B cell (primary cell): Measurements from ENCODE around the gene INTS14. TPM values are rescaled to one million over a fixed set of nuclear protein-coding genes. Genes with fewer than 3 reads are reported as not detected.

ENCODE experiments used
- ATAC-seq: fragments of 200-7000 bp; cut with Tn5 transposase; one replicate; pipeline ENCODE4 v1.10.0; 2021; ENCODE audit warnings: low read depth, mild to moderate bottlenecking, moderate number of reproducible peaks, moderate library complexity
- CTCF ChIA-PET: fragments of 350-600 bp; sonication (Branson Sonifier 250); formaldehyde crosslinking; loops from one replicate; lab custom pipeline; 2021; ENCODE audit warnings: antibody characterized with exemption, inconsistent platforms; lab: Charles Lee
- POLR2A ChIA-PET: fragments of 350-600 bp; sonication (Branson Sonifier 250); formaldehyde crosslinking; loops from one replicate; lab custom pipeline; 2021; ENCODE audit warnings: antibody characterized with exemption; lab: Charles Lee
- DNase-seq: peaks from one replicate; pipeline ENCODE4 v3.0.0; 2013
- H2AFZ ChIP-seq: 2 replicates; pipeline ENCODE4 v1.6.1; 2012; ENCODE audit warnings: mild to moderate bottlenecking, low read depth, low read length; ENCODE audit not compliant: insufficient read depth, poor library complexity, severe bottlenecking
- H3K27ac ChIP-seq, 2 donors: 1 replicate in 1 of 2; 2 replicates in 1 of 2; pipeline ENCODE4 v1.5.1; 2012 to 2013; ENCODE audit warnings: low read length in 2 of 2, mild to moderate bottlenecking in 2 of 2, moderate library complexity in 1 of 2
- H3K27me3 ChIP-seq, 4 experiments: fragments of 200-600 bp in 1 of 4; sonication (generic) in 1 of 4; replicated peaks in 1 of 4; 1 replicate in 2 of 4; 2 replicates in 2 of 4; pipeline versions ENCODE4 v1.6.1 to v1.7.0; 2013 to 2016; ENCODE audit warnings: low read length in 3 of 4, mild to moderate bottlenecking in 2 of 4, mixed read lengths in 1 of 4, moderate library complexity in 1 of 4; ENCODE audit not compliant: insufficient read depth in 4 of 4, control insufficient read depth in 3 of 4; ENCODE audit errors: control extremely low read depth in 1 of 4
- H3K36me3 ChIP-seq, 2 experiments: replicated peaks in 1 of 2; 1 replicate in 1 of 2; 2 replicates in 1 of 2; pipeline versions ENCODE4 v1.6.1 to v1.7.1; 2013; ENCODE audit warnings: low read length in 1 of 2; ENCODE audit not compliant: insufficient read depth in 2 of 2, control insufficient read depth in 1 of 2; ENCODE audit errors: control extremely low read depth in 1 of 2, extremely low read depth in 1 of 2
- H3K4me1 ChIP-seq, 2 donors: fragments of 200-600 bp in 1 of 2; sonication (generic) in 1 of 2; 1 replicate in 1 of 2; 2 replicates in 1 of 2; pipeline versions ENCODE4 v1.5.1 to v1.6.1; 2013 to 2017; ENCODE audit warnings: low read length in 2 of 2; ENCODE audit not compliant: control insufficient read depth in 2 of 2, insufficient read depth in 2 of 2
- H3K4me2 ChIP-seq: replicated peaks from 2 replicates; pipeline ENCODE3; 2012; ENCODE audit warnings: mild to moderate bottlenecking, low read depth, low read length; ENCODE audit not compliant: poor library complexity, severe bottlenecking
- H3K4me3 ChIP-seq, 5 experiments: fragments of 200-600 bp in 1 of 5; sonication (generic) in 1 of 5; 1 replicate in 3 of 5; 2 replicates in 2 of 5; pipeline versions ENCODE4 v1.5.1 to v1.7.0; 2011 to 2016; ENCODE audit warnings: low read length in 4 of 5, mild to moderate bottlenecking in 4 of 5, low read depth in 2 of 5, control low read depth in 1 of 5, moderate library complexity in 1 of 5; ENCODE audit not compliant: insufficient read depth in 1 of 5; ENCODE audit errors: control extremely low read depth in 1 of 5, extremely low read depth in 1 of 5
- H3K79me2 ChIP-seq: fragments of 200-600 bp; sonication (generic); one replicate; pipeline ENCODE4 v1.6.0; 2016; ENCODE audit warnings: low read length; ENCODE audit not compliant: control insufficient read depth, insufficient read depth
- H3K9ac ChIP-seq: fragments of 200-600 bp; sonication (generic); 2 replicates; pipeline ENCODE4 v1.6.1; 2017; ENCODE audit warnings: mild to moderate bottlenecking, low read length, moderate library complexity
- H3K9me3 ChIP-seq, 3 donors: one replicate each; pipeline versions ENCODE4 v1.6.1 to v1.7.1; 2013; ENCODE audit warnings: low read length in 2 of 3; ENCODE audit not compliant: control insufficient read depth in 2 of 3, insufficient read depth in 1 of 3; ENCODE audit errors: control extremely low read depth in 1 of 3
- H4K20me1 ChIP-seq: 2 replicates; pipeline ENCODE4 v1.6.0; 2012; ENCODE audit warnings: mild to moderate bottlenecking, low read length; ENCODE audit not compliant: insufficient read depth, control insufficient read depth, poor library complexity, severe bottlenecking
- H3K27ac Mint-ChIP-seq: one replicate; pipeline ENCODE4 v1.8.0; 2021; ENCODE audit warnings: mixed read lengths
- H3K27me3 Mint-ChIP-seq: one replicate; pipeline ENCODE4 v1.8.0; 2021; ENCODE audit warnings: mixed read lengths
- H3K4me1 Mint-ChIP-seq: one replicate; pipeline ENCODE4 v1.8.0; 2021; ENCODE audit warnings: mixed read lengths
- H3K4me3 Mint-ChIP-seq: one replicate; pipeline ENCODE4 v1.8.0; 2021; ENCODE audit warnings: mixed read lengths
- H3K9me3 Mint-ChIP-seq: one replicate; pipeline ENCODE4 v1.8.0; 2022; ENCODE audit warnings: mixed read lengths; ENCODE audit not compliant: insufficient read depth
- EZH2 ChIP-seq: IDR thresholded peaks from 2 replicates; pipeline ENCODE4 v1.6.1; 2012; ENCODE audit warnings: borderline replicate concordance, low read depth, mild to moderate bottlenecking, moderate library complexity, low read length; ENCODE audit not compliant: insufficient read depth, poor library complexity, severe bottlenecking
- WGBS: methylation state at CpG from one replicate; pipeline ENCODE4 v1.1.5; 2013; ENCODE audit warnings: missing lambda C conversion rate; ENCODE audit not compliant: insufficient coverage; 5-methylcytosine and 5-hydroxymethylcytosine counted together
- intact Hi-C: fragments of 100-400 bp; cut with micrococcal nuclease; formaldehyde crosslinking; loops from one replicate; pipeline ENCODE4 v1.10.0; 2022
- polyA plus RNA-seq: library from polyadenylated mRNA; depleted of rRNA; stranded (reverse); fragments of >200 nt; gene quantifications from 2 replicates; pipeline ENCODE4 v1.2.3, GENCODE V29; 2012
- total RNA-seq, 2 donors: library from RNA; stranded (reverse); fragments of 120-200 nt in 1 of 2; gene quantifications; 1 replicate in 1 of 2; 2 replicates in 1 of 2; pipeline versions ENCODE4 v1.2.3 to v1.2.4, GENCODE V29; 2013 to 2022
- TF ChIP-seq, protein P1 (sequence below): fragments of 200-600 bp; IDR thresholded peaks from one replicate; pipeline ENCODE4 v1.8.0; 2022; ENCODE audit warnings: antibody characterized with exemption, mild to moderate bottlenecking

The INTS14 gene
- total and polyA plus RNA-seq, 2 donors (not counting 1 experiment from before 2014, with no cell fraction given) = 19.3 to 39.0 TPM

DNA sequence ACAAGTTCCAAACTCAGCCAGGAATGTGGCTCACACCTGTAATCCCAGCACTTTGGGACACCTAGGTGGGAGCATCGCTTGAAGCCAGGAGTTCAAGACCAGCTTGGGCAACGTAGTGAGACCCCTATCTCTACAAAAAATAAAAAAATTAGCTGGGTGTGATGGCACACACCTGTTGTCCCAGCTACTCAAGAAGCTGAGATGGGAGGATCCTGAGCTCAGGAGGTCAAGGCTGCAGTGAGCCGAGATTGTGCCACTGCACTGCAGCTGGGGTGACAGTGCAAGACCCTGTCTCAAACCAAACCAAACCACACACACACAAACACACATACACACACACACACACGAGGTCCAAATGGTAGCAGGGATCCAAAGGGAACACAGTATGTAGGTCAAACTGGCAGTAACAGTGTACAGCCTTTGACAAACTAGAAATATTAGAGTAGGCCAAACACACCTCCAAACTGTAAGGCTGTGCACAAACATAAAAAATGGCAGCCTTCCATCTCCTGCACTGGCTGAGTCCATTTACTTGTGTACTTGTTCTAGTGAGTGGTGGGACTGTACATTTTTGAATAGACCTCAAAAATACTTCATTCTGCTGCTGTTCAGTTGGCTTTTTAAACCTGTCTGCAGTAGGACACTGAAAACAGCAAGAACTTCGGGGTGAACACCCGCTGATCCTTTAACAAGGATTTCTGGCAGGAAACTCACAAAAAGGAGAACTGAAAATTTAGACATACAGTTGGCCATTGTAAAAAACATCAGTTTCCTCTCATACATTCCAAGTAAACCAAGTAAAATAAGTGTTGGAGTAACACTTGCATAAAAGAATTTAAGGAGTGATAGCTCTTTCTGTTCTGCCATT is 33.6 kb downstream of the INTS14 start:
- ChIA-PET POLR2A (no interaction called here), CTCF (no interaction called here)
- TF ChIP-seq EZH2 = no peak
- TF ChIP-seq, protein P1, sequence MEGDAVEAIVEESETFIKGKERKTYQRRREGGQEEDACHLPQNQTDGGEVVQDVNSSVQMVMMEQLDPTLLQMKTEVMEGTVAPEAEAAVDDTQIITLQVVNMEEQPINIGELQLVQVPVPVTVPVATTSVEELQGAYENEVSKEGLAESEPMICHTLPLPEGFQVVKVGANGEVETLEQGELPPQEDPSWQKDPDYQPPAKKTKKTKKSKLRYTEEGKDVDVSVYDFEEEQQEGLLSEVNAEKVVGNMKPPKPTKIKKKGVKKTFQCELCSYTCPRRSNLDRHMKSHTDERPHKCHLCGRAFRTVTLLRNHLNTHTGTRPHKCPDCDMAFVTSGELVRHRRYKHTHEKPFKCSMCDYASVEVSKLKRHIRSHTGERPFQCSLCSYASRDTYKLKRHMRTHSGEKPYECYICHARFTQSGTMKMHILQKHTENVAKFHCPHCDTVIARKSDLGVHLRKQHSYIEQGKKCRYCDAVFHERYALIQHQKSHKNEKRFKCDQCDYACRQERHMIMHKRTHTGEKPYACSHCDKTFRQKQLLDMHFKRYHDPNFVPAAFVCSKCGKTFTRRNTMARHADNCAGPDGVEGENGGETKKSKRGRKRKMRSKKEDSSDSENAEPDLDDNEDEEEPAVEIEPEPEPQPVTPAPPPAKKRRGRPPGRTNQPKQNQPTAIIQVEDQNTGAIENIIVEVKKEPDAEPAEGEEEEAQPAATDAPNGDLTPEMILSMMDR = no peak
- no peaks in the 10 kb centered on the region for H3K27me3 Mint-ChIP-seq
- WGBS = 67% methylated on average over 4 of the region's 6 CpGs
- no peak overlapping the region for H3K4me3 ChIP-seq
- H3K27me3 ChIP-seq = no peaks in the 10 kb centered on the region
- peaks cover 20 to 41% of the 10 kb centered on the region in 2 experiments for H3K36me3 ChIP-seq
- intact Hi-C loops = no loop called here
- H3K9me3 ChIP-seq = no peaks in the 10 kb centered on the region
- DNase-seq = no peak
- H3K4me3 Mint-ChIP-seq = no peak overlapping the region
- peak overlapping the region in 1 of 2 donors; percentile 14 for H3K27ac ChIP-seq
- no peaks in the 10 kb centered on the region for H3K79me2 ChIP-seq
- no peaks in the 10 kb centered on the region for H3K9me3 Mint-ChIP-seq
- no peak overlapping the region for H3K4me2 ChIP-seq
- H3K9ac ChIP-seq = no peak overlapping the region
- peaks cover 10% of the 10 kb centered on the region for H3K4me1 Mint-ChIP-seq
- H2AFZ ChIP-seq = peak overlapping the region; percentile 6
- peak overlapping the region; percentile 54 for H3K27ac Mint-ChIP-seq
- no peak for ATAC-seq
- H4K20me1 ChIP-seq = no peaks in the 10 kb centered on the region
- peaks cover 7% of the 10 kb centered on the region in 2 donors for H3K4me1 ChIP-seq

DNA sequence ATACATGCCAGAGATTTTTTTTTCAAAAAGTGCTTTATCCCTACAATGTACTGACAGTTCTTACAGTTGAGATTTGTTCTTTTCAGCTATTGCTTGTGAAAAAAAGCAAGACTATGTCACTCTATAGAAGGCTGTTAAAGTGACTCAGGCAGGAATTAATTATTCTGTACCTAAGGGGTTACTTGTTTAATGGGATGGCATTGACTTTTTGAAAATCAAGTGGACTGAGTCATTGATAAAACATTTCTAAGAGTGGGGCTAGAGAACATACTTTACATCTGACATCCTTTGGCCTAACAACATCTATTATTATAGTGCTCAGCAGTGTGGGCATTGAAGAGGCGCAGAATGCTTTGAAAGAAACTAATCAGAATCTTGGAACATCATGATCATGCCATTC is 34.3 kb downstream of the INTS14 start:
- Histone ChIP-seq H3K4me1 (peaks cover 7% of the 10 kb centered on the region in 2 donors), H3K4me2 (no peak overlapping the region), H3K9me3 (no peaks in the 10 kb centered on the region), H3K27me3 (no peaks in the 10 kb centered on the region), H3K79me2 (no peaks in the 10 kb centered on the region), H3K9ac (no peak overlapping the region), H2AFZ (no peak overlapping the region), H4K20me1 (no peaks in the 10 kb centered on the region), H3K4me3 (no peak overlapping the region), H3K27ac (no peak overlapping the region), H3K36me3 (peaks cover 20 to 41% of the 10 kb centered on the region in 2 experiments)
- Mint-ChIP-seq H3K9me3 (no peaks in the 10 kb centered on the region), H3K27ac (peak overlapping the region; percentile 10), H3K4me1 (peaks cover 10% of the 10 kb centered on the region), H3K27me3 (no peaks in the 10 kb centered on the region), H3K4me3 (no peak overlapping the region)
- TF ChIP-seq, protein P1 = no peak
- no peak for TF ChIP-seq EZH2
- no CpG with 5 or more reads among the region's 1 CpG for WGBS
- intact Hi-C loops = no loop called here
- ChIA-PET CTCF (no interaction called here), POLR2A (no interaction called here)
- no peak for ATAC-seq
- DNase-seq = no peak
